HG03039 (cell line): Measurements from ENCODE around the gene NHLRC4.
"Not testable (repeated sequence)": the region's sequence is repeated elsewhere in the genome, so short reads cannot be mapped to it uniquely, and the experiment has no call there.

Experiments used
- ATAC-seq: cut with Tn5 transposase; IDR thresholded peaks from one replicate; pipeline ENCODE4 v1.9.1; 2021; ENCODE audit warnings: mild to moderate bottlenecking, moderate library complexity; ENCODE audit not compliant: unreplicated experiment

The NHLRC4 gene

GRCh38 chr16:596736-597060, 29.9 kb downstream of the NHLRC4 start:
- ATAC-seq, result no peak

DNA sequence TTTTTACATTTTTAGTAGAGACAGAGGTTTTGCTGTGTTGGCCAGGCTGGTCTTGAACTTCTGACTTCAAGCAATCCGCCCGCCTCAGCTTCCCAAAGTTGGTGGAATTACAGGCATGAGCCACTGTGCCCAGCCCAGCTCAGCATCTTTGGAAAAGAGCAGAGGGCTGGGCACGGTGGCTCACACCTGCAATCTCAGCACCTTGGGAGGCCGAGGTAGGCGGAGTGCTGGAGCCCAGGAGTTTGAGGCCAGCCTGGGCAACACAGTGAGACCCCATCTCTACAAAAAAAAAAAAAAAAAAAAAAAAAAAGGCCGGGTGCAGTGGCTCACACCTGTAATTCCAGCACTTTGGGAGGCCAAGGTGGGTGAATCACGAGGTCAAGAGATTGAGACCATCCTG, 30.9 kb downstream of the NHLRC4 start:
- not testable (repeated sequence) for ATAC-seq

DNA sequence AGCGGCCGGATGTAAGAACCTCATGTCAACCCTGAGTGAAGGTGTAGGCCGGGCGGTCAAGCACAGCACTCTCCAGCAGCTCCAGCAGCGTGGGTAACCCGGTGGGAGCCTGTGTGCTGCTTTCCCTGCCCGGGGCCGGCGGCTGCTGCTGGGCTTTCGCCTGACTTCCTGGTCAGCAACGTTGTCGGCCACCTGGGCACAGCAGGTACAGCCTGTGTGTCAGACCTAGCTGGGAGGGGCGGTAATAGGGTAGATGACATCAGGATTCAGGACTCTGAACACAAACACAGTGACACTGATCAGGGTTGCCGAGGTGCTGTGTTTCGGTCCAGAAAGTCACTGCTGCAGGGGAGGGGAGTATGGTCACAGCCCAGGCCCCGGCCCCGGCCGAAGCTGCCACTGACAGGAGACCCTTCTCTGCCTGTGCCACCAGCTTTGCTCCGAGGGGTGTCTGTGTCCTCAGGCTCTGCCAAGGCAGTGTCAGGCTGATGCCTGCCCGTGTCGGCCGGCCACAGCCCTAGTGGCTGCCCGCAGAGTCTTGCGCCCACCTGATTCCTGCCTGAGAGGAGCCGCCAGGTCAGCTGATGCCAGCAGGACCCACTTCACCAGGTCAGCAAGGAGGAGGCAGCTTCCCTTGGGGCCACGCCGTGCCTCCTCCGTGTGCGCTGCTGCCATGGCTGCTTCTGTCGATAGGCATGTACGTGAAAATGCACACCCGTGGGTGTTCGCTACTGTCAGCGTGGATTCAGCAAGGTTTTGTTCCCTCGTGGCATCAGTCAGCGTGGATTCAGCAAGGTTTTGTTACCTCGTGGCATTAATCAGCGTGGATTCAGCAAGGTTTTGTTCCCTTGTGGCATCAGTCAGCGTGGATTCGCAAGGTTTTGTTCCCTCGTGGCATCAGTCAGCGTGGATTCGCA, 32.3 kb downstream of the NHLRC4 start:
- no peak for ATAC-seq

DNA sequence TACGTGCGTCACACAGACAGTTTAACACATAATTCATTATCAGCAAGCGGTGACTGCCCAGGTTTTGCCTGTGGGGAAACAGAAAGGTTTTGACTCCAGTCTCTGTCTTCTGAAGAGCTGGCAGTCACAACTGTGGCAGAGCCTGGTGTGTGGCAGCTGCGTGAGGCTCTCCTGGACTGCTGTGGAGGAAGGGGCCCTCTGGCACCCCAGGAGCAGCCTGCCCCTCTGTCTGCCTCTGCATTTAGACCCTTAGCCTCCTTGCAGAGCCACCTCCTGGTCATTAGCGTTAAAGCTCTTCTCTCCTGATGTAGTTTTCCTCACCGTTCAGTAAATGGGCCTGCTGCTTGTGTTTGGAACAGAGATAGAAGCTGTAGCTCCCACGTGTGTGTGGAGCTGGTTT, 34.0 kb downstream of the NHLRC4 start:
- ATAC-seq, result no peak

DNA sequence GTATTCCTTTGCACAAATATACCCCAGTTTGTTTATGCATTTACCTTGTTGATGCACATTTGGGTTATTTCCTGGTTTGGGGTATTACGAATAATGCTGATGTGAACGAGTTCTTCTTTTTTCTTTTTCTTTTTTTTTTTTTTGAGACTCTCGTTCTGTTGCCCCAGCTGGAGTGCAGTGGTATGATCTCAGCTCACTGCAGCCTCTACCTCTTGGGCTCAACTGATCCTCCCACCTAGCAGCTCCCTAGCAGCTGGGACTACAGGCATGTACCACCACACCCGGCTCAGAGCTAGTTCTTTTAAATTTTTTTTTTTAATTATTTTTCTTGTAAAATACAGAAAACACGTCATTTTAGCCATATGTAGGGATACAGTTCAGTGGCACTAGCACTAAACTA, 37.1 kb downstream of the NHLRC4 start:
- ATAC-seq, result no peak

- ATAC-seq, result no peak
Measured at GRCh38 chr16:606656-607307, 40.0 kb downstream of the NHLRC4 start.

GRCh38 chr16:608019-608418, 41.2 kb downstream of the NHLRC4 start:
- no peak for ATAC-seq

GRCh38 chr16:609316-609715, 42.5 kb downstream of the NHLRC4 start:
- no peak for ATAC-seq

GRCh38 chr16:609984-610383, 43.2 kb downstream of the NHLRC4 start:
- ATAC-seq, result no peak

DNA sequence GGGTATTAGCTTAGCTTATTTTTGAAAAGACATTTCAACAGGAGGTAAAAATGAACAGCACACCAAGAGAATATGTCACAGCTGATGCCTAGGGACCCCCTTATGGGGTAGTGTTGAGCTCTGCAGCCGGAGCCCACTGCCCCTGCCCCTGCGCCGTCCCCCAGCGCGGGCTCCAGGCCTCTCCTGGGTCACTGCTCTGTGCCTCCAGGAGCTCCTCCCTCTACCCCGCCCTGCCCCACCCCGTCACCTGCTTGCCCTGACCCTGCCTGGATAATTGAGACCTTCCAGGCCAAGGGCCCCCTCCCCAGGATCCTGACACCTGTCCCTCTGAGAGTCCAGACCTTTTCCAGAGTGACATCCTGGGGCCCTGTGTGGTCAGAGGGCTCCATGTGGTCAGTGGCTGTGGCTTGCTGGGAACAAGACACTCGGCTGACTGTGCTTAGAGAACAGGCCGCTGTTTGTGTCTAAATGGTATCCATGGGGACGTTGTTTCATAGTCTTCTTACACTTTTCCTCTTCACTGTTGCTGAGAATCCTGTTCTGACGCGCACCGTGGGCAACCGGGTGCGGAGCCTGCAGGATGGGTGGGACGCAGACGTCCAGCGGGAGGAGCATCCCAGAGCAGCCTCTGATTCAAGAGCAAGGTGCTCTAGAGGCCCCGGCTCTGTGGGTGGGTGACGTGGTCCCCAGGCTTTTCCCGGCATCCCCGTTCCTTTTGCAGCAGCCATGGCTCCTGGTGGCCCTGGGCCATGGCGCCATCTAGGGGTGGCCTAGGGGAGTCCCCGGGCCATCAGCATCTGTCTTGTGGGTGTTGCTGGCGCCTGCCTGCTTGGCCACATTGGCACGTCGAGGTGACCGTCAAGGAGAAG, 43.9 kb downstream of the NHLRC4 start:
- ATAC-seq, result no peak

DNA sequence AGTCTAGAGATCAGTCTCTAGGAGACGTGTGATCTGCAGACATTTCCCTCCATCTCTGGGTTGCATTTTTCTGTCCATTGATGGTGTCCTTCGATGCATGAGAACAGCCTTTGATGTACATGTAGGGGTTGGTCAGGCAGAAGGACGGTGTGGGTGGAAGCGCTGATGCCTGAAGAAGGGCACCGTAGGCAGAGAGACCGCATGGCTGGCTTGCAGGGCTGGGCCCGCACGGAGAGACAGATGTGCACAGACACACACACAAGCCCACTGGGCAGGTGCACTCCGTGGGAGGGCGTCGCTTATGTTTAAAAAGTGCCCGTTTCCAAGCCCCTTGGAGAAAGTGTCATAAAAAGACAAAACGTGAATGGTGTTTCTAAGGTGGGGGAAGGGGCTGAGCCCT, 48.3 kb downstream of the NHLRC4 start:
- ATAC-seq, result no peak

DNA sequence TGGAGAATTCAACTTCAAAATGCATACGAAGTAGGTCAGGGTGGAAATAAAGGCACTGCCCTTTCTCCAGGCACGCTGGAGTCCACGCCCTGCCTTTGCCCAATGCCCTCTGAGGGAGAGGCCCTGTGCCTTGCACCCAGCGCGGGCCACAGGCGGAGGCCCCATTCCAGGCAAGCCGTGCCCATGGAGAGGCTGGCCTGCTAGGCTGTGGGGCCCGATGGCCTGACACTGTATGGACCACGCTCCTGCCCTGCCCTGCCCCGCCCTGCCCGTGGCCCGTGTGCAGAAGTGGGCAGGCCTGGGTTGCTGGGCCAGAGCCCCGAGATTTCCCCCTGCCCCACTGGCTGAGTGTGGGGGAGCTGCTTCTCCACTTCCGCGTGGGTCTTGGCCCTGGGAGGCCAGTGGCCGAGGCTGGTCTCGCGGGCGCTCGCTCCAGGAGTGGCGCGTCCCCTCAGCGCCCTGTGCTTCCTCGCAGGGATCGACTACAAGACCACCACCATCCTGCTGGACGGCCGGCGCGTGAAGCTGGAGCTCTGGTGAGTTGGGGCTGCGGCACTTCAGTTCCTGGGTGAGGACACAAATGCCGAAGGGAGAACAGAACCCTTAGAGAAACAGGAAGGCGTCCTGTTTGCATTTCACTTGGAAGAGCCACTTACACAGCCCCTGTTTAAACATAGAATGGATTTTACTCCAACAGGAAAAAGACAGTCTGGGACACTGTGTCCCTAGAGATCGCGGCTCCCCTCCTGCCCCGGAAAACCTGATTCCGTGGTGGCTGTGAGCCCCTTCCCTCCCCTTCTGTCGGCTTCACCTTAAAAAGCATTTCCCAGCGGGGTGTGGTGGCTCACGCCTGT, 50.2 kb downstream of the NHLRC4 start:
- ATAC-seq, result no peak

- ATAC-seq, result no peak
Measured at GRCh38 chr16:617855-618254, 51.0 kb downstream of the NHLRC4 start.
